Tibial nerve (tissue), 4 donors: ENCODE data around the gene KISS1. TPM values are rescaled to one million over a fixed set of nuclear protein-coding genes. Genes with fewer than 3 reads are reported as not detected.

Experiments used
- DNase-seq, 2 donors: peaks; one replicate each; pipeline ENCODE4 v3.0.0-alpha.2; 2019; ENCODE audit warnings: low spot score in 2 of 2
- H3K27ac ChIP-seq, 4 donors: fragments of 200-600 bp; sonication (generic) in 3 of 4; one replicate each; pipeline ENCODE4 v1.5.1; 2017 to 2019; ENCODE audit warnings: mild to moderate bottlenecking in 1 of 4
- H3K27me3 ChIP-seq, 2 donors: fragments of 200-600 bp; sonication (generic) in 1 of 2; one replicate each; pipeline versions ENCODE4 v1.5.1 to v1.6.0; 2017 to 2019
- H3K36me3 ChIP-seq, 3 donors: fragments of 200-600 bp; sonication (generic); one replicate each; pipeline ENCODE4 v1.5.1; 2018 to 2019
- H3K4me1 ChIP-seq, 4 donors: fragments of 200-600 bp; sonication (generic) in 3 of 4; one replicate each; pipeline ENCODE4 v1.5.1; 2017 to 2019
- H3K4me3 ChIP-seq, 4 donors: fragments of 200-600 bp; sonication (generic) in 3 of 4; one replicate each; pipeline ENCODE4 v1.5.1; 2017 to 2019; ENCODE audit warnings: mild to moderate bottlenecking in 1 of 4, moderate library complexity in 1 of 4
- H3K9me3 ChIP-seq, 4 donors: fragments of 200-600 bp; sonication (generic) in 3 of 4; one replicate each; pipeline ENCODE4 v1.5.1; 2017 to 2019
- EP300 ChIP-seq, 2 donors: sonication (generic); formaldehyde crosslinking; IDR thresholded peaks; one replicate each; pipeline ENCODE4 v1.6.1; 2017; ENCODE audit warnings: antibody characterized with exemption in 2 of 2, mild to moderate bottlenecking in 1 of 2
- POLR2A ChIP-seq, 2 donors: fragments of 450-650 bp; IDR thresholded peaks; one replicate each; pipeline ENCODE4 v1.6.1; 2017; ENCODE audit warnings: antibody characterized with exemption in 2 of 2, mild to moderate bottlenecking in 2 of 2, moderate library complexity in 2 of 2
- WGBS, 2 donors: methylation state at CpG; one replicate each; pipeline ENCODE4 v1.1.5; 2018; 5-methylcytosine and 5-hydroxymethylcytosine counted together
- total RNA-seq, 4 donors: library from RNA; depleted of rRNA; stranded (reverse); fragments of >200 nt; gene quantifications; one replicate each; pipeline ENCODE4 v1.1.0, GENCODE V29; 2016
- TF ChIP-seq, protein P1 (sequence below), 5 experiments: fragments of 200-600 bp in 3 of 5; fragments of 450-650 bp in 2 of 5; sonication (generic) in 3 of 5; IDR thresholded peaks; one replicate each; pipeline ENCODE4 v1.5.1; 2016 to 2019; ENCODE audit warnings: antibody characterized with exemption in 5 of 5, mild to moderate bottlenecking in 3 of 5, moderate library complexity in 2 of 5

Gene KISS1
- total RNA-seq, 4 donors from 2014 or later, result not detected

DNA sequence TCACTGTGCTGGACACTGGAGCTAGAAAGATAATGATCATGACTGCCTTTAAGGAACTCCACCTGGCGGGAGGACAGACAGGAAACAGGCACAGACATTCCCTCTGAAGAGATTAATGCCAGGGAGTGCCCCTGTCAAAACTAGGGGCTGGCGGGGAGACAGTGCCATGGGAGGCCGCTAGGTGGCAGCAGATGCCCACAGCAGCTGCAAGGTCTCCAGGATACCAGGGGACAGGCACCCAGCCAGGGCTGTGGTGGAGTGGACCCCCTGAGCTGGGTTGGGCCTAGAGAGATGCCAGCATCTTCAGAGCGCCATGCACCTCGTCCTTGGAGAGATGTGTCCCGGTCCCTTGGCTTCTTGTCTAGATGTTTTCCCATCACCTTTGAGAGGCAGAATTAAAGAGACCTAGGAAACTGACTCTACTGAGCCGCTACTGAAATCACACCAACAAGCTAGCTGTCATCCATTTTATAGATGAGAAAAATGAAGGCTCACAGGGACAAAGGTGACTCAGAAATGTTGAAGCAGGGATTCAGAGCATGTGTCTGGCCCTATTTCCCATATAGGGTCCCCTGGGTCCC, 33.7 kb downstream of the KISS1 start:
- DNase-seq, result peak; percentile 48 to 79
- H3K27me3 ChIP-seq, result peaks cover 0 to 18% of the 10 kb centered on the region in 2 donors
- no peak overlapping the region for H3K4me3 ChIP-seq
- H3K4me1 ChIP-seq, result peaks cover 0 to 4% (median 0%) of the 10 kb centered on the region in 4 donors
- H3K27ac ChIP-seq, result no peak overlapping the region
- TF ChIP-seq, protein P1, sequence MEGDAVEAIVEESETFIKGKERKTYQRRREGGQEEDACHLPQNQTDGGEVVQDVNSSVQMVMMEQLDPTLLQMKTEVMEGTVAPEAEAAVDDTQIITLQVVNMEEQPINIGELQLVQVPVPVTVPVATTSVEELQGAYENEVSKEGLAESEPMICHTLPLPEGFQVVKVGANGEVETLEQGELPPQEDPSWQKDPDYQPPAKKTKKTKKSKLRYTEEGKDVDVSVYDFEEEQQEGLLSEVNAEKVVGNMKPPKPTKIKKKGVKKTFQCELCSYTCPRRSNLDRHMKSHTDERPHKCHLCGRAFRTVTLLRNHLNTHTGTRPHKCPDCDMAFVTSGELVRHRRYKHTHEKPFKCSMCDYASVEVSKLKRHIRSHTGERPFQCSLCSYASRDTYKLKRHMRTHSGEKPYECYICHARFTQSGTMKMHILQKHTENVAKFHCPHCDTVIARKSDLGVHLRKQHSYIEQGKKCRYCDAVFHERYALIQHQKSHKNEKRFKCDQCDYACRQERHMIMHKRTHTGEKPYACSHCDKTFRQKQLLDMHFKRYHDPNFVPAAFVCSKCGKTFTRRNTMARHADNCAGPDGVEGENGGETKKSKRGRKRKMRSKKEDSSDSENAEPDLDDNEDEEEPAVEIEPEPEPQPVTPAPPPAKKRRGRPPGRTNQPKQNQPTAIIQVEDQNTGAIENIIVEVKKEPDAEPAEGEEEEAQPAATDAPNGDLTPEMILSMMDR (IDR thresholded peaks at IDR 0.05), result peak; percentile 93 to 98 (median 96)
- no peak for TF ChIP-seq POLR2A (IDR thresholded peaks at IDR 0.05)
- no peaks in the 10 kb centered on the region for H3K36me3 ChIP-seq
- no peaks in the 10 kb centered on the region for H3K9me3 ChIP-seq
- 15 to 18% methylated on average over 7 of the region's 7 CpGs for WGBS, 2 donors

DNA sequence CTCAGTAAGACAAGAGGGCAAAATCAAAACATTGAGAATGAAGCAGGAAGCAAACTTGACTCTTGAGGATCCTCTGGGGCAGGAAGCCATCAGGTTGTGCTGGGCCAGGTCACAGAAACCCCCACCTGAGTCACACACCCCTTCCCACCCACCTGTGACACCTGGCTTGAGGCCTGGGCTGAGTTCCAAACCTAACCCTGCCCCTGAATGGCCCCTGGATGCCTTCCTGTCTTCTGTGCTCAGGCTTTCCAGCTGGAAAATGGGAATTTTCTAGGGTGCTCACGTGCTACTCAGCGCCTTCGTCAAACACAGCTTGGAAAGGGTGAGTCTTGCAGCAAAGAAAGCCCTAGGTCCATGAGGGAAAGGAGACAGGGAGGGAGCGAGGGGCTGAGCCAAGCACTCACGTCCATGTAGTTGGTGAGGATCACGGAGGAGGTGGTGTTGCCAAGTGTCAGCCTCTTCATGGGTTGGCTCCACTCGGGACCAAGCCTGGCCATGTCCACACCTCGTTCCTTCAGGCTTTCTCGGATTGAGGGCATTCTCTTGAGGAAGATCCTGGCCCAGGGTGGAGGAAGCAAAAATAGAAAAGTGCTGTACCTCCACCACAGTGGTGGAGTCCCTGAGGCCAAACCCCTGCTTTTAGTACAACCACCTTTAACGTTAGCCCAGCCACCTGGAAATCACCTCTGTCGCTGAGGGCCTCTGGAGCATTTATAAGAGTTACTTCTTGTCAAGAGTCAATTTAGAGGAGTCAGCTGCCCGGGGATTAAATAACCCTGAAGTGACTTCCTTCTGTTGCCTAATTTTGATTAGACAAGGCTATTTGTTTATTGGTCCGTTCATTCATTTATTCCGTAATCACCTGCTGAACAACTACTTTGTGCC, 34.4 kb downstream of the KISS1 start:
- no peak for DNase-seq
- 61 to 64% methylated on average over 14 of the region's 14 CpGs for WGBS, 2 donors
- H3K27me3 ChIP-seq, result peaks cover 0 to 17% of the 10 kb centered on the region in 2 donors
- H3K27ac ChIP-seq, result no peak overlapping the region
- no peak overlapping the region for H3K4me3 ChIP-seq
- H3K36me3 ChIP-seq, result no peaks in the 10 kb centered on the region
- TF ChIP-seq POLR2A (IDR thresholded peaks at IDR 0.05), result no peak
- TF ChIP-seq, protein P1 (IDR thresholded peaks at IDR 0.05), result no peak
- TF ChIP-seq EP300 (IDR thresholded peaks at IDR 0.05), result no peak
- H3K4me1 ChIP-seq, result peaks cover 0 to 4% (median 0%) of the 10 kb centered on the region in 4 donors
- H3K9me3 ChIP-seq, result no peaks in the 10 kb centered on the region

DNA sequence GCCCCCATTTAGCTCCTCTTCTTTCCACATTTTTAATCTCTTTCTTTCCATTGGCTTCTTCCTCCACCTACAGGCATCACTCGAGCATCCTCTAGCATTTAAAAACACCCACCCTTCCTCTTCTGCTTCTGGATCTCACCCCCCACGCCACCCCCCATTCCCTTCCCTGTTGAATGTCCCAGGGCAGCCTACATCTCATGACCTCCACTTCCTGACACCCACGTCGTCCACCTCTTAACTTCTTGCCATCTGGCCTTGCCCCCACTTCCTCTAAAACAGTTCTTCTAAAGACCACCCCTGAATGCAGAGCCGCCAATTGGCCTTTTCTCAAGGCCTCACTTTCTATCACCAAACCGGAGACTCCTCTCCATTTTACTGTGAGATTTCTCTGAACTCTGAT, 38.3 kb downstream of the KISS1 start:
- TF ChIP-seq EP300 (IDR thresholded peaks at IDR 0.05) (no peak), POLR2A (IDR thresholded peaks at IDR 0.05) (no peak)
- TF ChIP-seq, protein P1 (IDR thresholded peaks at IDR 0.05), result no peak
- 54 to 55% methylated on average over 6 of the region's 6 CpGs for WGBS, 2 donors
- peaks cover 0 to 11% of the 10 kb centered on the region in 2 donors for H3K27me3 ChIP-seq
- H3K4me3 ChIP-seq, result no peak overlapping the region
- no peaks in the 10 kb centered on the region for H3K9me3 ChIP-seq
- H3K4me1 ChIP-seq, result peaks cover 0 to 8% (median 0%) of the 10 kb centered on the region in 4 donors
- no peaks in the 10 kb centered on the region for H3K36me3 ChIP-seq
- DNase-seq, result no peak
- no peak overlapping the region for H3K27ac ChIP-seq

DNA sequence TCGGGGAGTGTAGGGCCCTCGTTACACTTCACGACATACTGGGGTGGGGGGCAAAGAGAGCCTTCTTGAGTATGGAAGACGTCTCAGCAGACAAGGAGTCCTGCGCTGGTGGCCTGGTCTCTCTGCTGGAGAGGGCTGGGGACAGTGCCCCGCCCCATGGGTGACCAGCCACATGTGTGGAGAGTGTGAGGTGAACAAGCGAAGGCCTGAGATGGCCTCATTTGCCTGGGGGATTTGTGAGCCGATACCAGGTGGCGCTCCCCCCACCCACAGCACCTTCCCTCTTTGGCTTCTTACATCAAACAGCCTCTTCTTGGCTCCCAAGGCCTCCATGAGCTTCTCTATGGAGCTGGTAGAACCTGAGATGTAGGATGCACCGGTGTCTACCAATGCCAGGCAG, 40.4 kb downstream of the KISS1 start:
- no peak for TF ChIP-seq EP300 (IDR thresholded peaks at IDR 0.05)
- TF ChIP-seq POLR2A (IDR thresholded peaks at IDR 0.05), result no peak
- TF ChIP-seq, protein P1 (IDR thresholded peaks at IDR 0.05), result no peak
- 90 to 93% methylated on average over 8 to 10 of the region's 10 CpGs for WGBS, 2 donors
- Histone ChIP-seq H3K27ac (no peak overlapping the region), H3K4me1 (peaks cover 0 to 19% (median 5%) of the 10 kb centered on the region in 4 donors), H3K27me3 (peaks cover 0 to 2% of the 10 kb centered on the region in 2 donors), H3K36me3 (no peaks in the 10 kb centered on the region), H3K9me3 (no peaks in the 10 kb centered on the region), H3K4me3 (no peak overlapping the region)
- DNase-seq, result no peak
